PC-3 (cell line): ENCODE measurements around the gene COMMD10. TPM values are rescaled to one million over a fixed set of nuclear protein-coding genes. Genes with fewer than 3 reads are reported as not detected.
A peak's percentile ranks its signal among the peaks of the same experiment; 100 is the strongest.

Source experiments
- ATAC-seq: fragments of 200-7000 bp; cut with Tn5 transposase; 2 replicates; pipeline ENCODE4 v1.9.1; 2020; ENCODE audit warnings: mild to moderate bottlenecking, moderate library complexity
- BruUV-seq: library from RNA; stranded (reverse); fragments of 400-500 nt; replicated peaks from 2 replicates; lab custom pipeline; 2021; lab: Mats Ljungman, UMichigan
- CTCF ChIA-PET: fragments of 300-600 bp; sonication (Branson Sonifier 250); formaldehyde crosslinking; loops from one replicate; lab custom pipeline; 2022; ENCODE audit warnings: antibody characterized with exemption; lab: Charles Lee
- POLR2A ChIA-PET: fragments of 300-600 bp; sonication (Branson Sonifier 250); formaldehyde crosslinking; loops from one replicate; lab custom pipeline; 2022; ENCODE audit warnings: antibody characterized with exemption; ENCODE audit not compliant: unreplicated experiment; lab: Charles Lee
- DNase-seq: peaks from one replicate; pipeline ENCODE4 v3.0.0-alpha.2; 2015
- H2AFZ ChIP-seq: fragments of 300-600 bp; sonication (generic); 2 replicates; pipeline ENCODE4 v1.6.0; 2016; ENCODE audit warnings: antibody characterized with exemption, low read length
- H3F3A ChIP-seq: fragments of 300-600 bp; sonication (generic); one replicate; pipeline ENCODE4 v1.6.0; 2017; ENCODE audit warnings: antibody characterized with exemption, low read length, control low read depth, mild to moderate bottlenecking; ENCODE audit not compliant: unreplicated experiment
- H3K27ac ChIP-seq: fragments of 300-600 bp; sonication (generic); 2 replicates; pipeline ENCODE4 v1.5.1; 2016; ENCODE audit warnings: mild to moderate bottlenecking, low read length
- H3K27me3 ChIP-seq: fragments of 300-600 bp; sonication (generic); 2 replicates; pipeline ENCODE4 v1.6.1; 2016; ENCODE audit warnings: low read length, mixed read lengths
- H3K36me3 ChIP-seq: fragments of 300-600 bp; sonication (generic); 2 replicates; pipeline ENCODE4 v1.6.1; 2016; ENCODE audit warnings: low read depth, mixed run types, low read length, mixed read lengths
- H3K4me1 ChIP-seq: fragments of 300-600 bp; sonication (generic); 2 replicates; pipeline ENCODE4 v1.5.1; 2016; ENCODE audit warnings: low read length; ENCODE audit not compliant: insufficient read depth
- H3K4me2 ChIP-seq: fragments of 300-600 bp; sonication (generic); 2 replicates; pipeline ENCODE4 v1.6.0; 2016; ENCODE audit warnings: low read length
- H3K4me3 ChIP-seq: fragments of 300-600 bp; sonication (generic); 2 replicates; pipeline ENCODE4 v1.5.1; 2016; ENCODE audit warnings: mild to moderate bottlenecking, low read length, mixed read lengths
- H3K79me2 ChIP-seq: fragments of 300-600 bp; sonication (generic); 2 replicates; pipeline ENCODE4 v1.6.1; 2017; ENCODE audit warnings: low read length, mixed read lengths
- H3K9ac ChIP-seq: fragments of 300-600 bp; sonication (generic); 2 replicates; pipeline ENCODE4 v1.6.0; 2016; ENCODE audit warnings: mild to moderate bottlenecking, low read length
- H3K9me2 ChIP-seq: fragments of 300-600 bp; sonication (generic); replicated peaks from 2 replicates; pipeline ENCODE4 v1.6.1; 2016; ENCODE audit warnings: mixed run types, low read length, mixed read lengths
- H3K9me3 ChIP-seq: fragments of 300-600 bp; sonication (generic); 2 replicates; pipeline ENCODE4 v1.6.1; 2016; ENCODE audit warnings: low read length, mixed read lengths
- H4K20me1 ChIP-seq: fragments of 300-600 bp; sonication (generic); 2 replicates; pipeline ENCODE4 v1.6.1; 2016; ENCODE audit warnings: low read length, mixed read lengths
- CTCF ChIP-seq: fragments of 300-600 bp; sonication (generic); conservative IDR thresholded peaks from 2 replicates; pipeline ENCODE4 v1.5.1; 2017; ENCODE audit warnings: antibody characterized with exemption, low read depth, mild to moderate bottlenecking, low read length
- EZH2 ChIP-seq: fragments of 300-600 bp; sonication (generic); IDR thresholded peaks from one replicate; pipeline ENCODE4 v1.6.1; 2017; ENCODE audit warnings: antibody characterized with exemption, mild to moderate bottlenecking, low read length; ENCODE audit not compliant: unreplicated experiment
- EZH2phosphoT487 ChIP-seq: fragments of 300-600 bp; sonication (generic); IDR thresholded peaks from 2 replicates; pipeline ENCODE4 v1.6.1; 2018; ENCODE audit warnings: mild to moderate bottlenecking, antibody characterized with exemption, low read length, borderline replicate concordance
- intact Hi-C: fragments of 100-400 bp; cut with micrococcal nuclease; formaldehyde crosslinking; loops from 2 replicates; pipeline ENCODE4 v1.9.0; 2023
- total RNA-seq: library from RNA; depleted of rRNA; stranded (reverse); fragments of >200 nt; gene quantifications from 2 replicates; pipeline ENCODE4 v1.2.3, GENCODE V29; 2014

COMMD10 gene
- total RNA-seq, 1 experiment from 2014 or later: 17.7 TPM

DNA sequence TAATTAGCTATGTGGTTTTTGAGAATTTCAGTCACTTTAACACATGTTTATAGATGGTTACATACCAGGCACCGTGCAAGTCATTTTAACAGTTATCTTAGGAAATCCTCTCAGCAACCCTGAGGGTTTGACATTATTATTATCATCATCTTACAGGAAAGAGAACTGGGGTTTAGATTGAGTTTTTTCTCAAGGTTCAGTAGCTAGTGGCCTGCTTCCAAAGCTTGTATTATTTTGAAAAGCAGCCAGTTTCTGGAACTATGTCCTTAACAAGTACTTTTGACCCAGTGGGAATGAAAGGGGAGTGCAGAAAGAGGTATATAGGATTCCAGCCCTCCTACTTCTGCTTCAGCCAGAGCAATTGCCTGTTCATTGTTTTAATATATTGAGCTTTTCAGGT lies 157.5 kb downstream of the COMMD10 start:
- no peak overlapping the region for H3K27ac ChIP-seq
- no peak overlapping the region for H3K9ac ChIP-seq
- no peaks in the 10 kb centered on the region for H3F3A ChIP-seq
- H3K79me2 ChIP-seq: no peaks in the 10 kb centered on the region
- H3K4me3 ChIP-seq: no peak overlapping the region
- H3K4me2 ChIP-seq: no peak overlapping the region
- intact Hi-C loops: loop anchor here (10.0 kb wide), 1 partner anchor 252 kb away; no protein-coding TSS in a partner anchor
- no peak for DNase-seq
- no peaks in the 10 kb centered on the region for H3K9me3 ChIP-seq
- H4K20me1 ChIP-seq: no peaks in the 10 kb centered on the region
- TF ChIP-seq CTCF: no peak
- no peak for TF ChIP-seq EZH2
- no peak for TF ChIP-seq EZH2phosphoT487
- no TSS peak for BruUV-seq
- ChIA-PET CTCF (no interaction called here), POLR2A (no interaction called here)
- no peaks in the 10 kb centered on the region for H3K4me1 ChIP-seq
- ATAC-seq: no peak
- H3K27me3 ChIP-seq: no peaks in the 10 kb centered on the region
- no peaks in the 10 kb centered on the region for H3K9me2 ChIP-seq
- no peaks in the 10 kb centered on the region for H3K36me3 ChIP-seq
- no peak overlapping the region for H2AFZ ChIP-seq

DNA sequence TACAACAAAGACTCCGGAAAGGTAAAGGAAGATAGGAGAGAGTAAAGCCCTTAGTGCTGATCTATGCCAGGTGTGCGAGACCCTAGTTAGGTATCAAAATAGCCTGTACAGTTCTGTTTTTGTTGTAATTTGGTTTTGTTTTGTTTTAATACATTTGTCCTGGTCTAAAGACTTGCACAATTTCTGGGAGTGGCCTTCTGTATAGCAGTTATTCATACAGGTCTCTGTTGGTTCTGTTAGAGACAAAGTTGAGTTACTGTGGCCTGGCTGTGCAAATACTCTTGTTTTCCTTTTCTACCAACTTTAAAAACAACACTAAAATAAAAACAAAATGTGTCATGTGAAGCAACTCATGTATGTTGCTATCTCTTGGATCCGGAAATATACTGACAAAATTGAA lies 163.6 kb downstream of the COMMD10 start:
- no peaks in the 10 kb centered on the region for H3K9me3 ChIP-seq
- no peaks in the 10 kb centered on the region for H3F3A ChIP-seq
- no peaks in the 10 kb centered on the region for H3K36me3 ChIP-seq
- H3K27ac ChIP-seq: no peak overlapping the region
- DNase-seq (peak; percentile 4), ATAC-seq (no peak)
- H3K9ac ChIP-seq: no peak overlapping the region
- intact Hi-C loops: loop anchor here (10.0 kb wide), 1 partner anchor 246 kb away; no protein-coding TSS in a partner anchor
- H3K4me2 ChIP-seq: no peak overlapping the region
- no peak overlapping the region for H3K4me3 ChIP-seq
- peaks cover 15% of the 10 kb centered on the region for H3K4me1 ChIP-seq
- no peaks in the 10 kb centered on the region for H3K79me2 ChIP-seq
- H2AFZ ChIP-seq: no peak overlapping the region
- TF ChIP-seq EZH2 (no peak), EZH2phosphoT487 (no peak)
- ChIA-PET CTCF (no interaction called here), POLR2A (no interaction called here)
- no TSS peak for BruUV-seq
- H3K9me2 ChIP-seq: no peaks in the 10 kb centered on the region
- H3K27me3 ChIP-seq: no peaks in the 10 kb centered on the region
- no peaks in the 10 kb centered on the region for H4K20me1 ChIP-seq

GRCh38 chr5:116249648-116250047 lies 164.8 kb downstream of the COMMD10 start:
- Histone ChIP-seq H3K27me3 (no peaks in the 10 kb centered on the region), H3K4me1 (peaks cover 15% of the 10 kb centered on the region), H3F3A (no peaks in the 10 kb centered on the region), H3K9ac (no peak overlapping the region), H3K4me3 (no peak overlapping the region), H3K4me2 (no peak overlapping the region), H2AFZ (no peak overlapping the region), H3K27ac (no peak overlapping the region), H3K79me2 (no peaks in the 10 kb centered on the region), H3K9me3 (no peaks in the 10 kb centered on the region), H4K20me1 (no peaks in the 10 kb centered on the region), H3K36me3 (no peaks in the 10 kb centered on the region), H3K9me2 (no peaks in the 10 kb centered on the region)
- intact Hi-C loops: loop anchor here (10.0 kb wide), 1 partner anchor 245 kb away; no protein-coding TSS in a partner anchor
- POLR2A ChIA-PET: no interaction called here
- TF ChIP-seq EZH2phosphoT487 (no peak), CTCF (no peak), EZH2 (no peak)
- peak; percentile 53 for DNase-seq
- CTCF ChIA-PET: no interaction called here
- peak; percentile 81 for ATAC-seq
- BruUV-seq: no TSS peak
